Fibroblast of lung (primary cell): ENCODE measurements around the gene CREB3L1.

Experiments used
- EZH2 ChIP-seq: IDR thresholded peaks from 2 replicates; pipeline ENCODE4 v1.5.1; 2012; ENCODE audit warnings: low read length, control low read depth, mild to moderate bottlenecking; ENCODE audit errors: missing control alignments
- TF ChIP-seq, protein P1 (sequence below), 2 donors: IDR thresholded peaks in 1 of 2; conservative IDR thresholded peaks in 1 of 2; 1 replicate in 1 of 2; 2 replicates in 1 of 2; pipeline ENCODE4 v1.5.1; 2011 to 2012; ENCODE audit warnings: low read length in 2 of 2, control low read depth in 1 of 2, inconsistent platforms in 1 of 2, low read depth in 1 of 2, mild to moderate bottlenecking in 1 of 2

DNA sequence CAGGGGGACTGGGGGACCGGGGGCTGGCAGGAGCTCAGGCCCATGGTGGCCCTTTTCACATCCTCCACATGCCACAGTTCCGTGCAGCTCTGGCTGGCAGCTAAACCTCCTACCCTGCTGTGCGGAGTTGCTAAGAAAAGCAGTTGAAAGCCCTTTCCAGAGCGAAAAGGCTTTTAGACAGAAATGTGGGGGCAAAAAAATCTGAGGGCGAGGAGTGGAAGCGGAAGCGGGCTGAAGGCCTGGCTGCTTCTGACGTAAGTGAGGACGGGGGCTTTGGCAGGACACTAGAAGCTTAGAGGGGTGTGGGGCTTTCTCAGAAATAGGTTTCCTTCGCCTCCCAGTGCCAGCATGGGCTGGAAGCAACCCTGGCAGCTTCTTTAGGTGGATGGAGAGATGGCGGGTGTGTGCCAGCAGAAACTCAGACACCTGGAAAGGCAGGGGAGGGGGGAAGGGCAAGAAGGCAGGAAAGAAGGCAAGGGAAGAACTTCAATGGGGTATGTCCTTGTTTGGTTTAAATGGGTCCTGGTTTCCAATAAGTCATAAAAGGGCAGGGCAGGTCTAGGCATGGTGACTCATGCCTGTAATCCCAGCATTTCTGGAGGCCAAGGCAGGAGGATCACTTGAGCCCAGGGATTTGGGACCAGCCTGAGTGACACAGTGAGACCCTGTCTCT is 58.6 kb downstream of the CREB3L1 start:
- TF ChIP-seq, protein P1, sequence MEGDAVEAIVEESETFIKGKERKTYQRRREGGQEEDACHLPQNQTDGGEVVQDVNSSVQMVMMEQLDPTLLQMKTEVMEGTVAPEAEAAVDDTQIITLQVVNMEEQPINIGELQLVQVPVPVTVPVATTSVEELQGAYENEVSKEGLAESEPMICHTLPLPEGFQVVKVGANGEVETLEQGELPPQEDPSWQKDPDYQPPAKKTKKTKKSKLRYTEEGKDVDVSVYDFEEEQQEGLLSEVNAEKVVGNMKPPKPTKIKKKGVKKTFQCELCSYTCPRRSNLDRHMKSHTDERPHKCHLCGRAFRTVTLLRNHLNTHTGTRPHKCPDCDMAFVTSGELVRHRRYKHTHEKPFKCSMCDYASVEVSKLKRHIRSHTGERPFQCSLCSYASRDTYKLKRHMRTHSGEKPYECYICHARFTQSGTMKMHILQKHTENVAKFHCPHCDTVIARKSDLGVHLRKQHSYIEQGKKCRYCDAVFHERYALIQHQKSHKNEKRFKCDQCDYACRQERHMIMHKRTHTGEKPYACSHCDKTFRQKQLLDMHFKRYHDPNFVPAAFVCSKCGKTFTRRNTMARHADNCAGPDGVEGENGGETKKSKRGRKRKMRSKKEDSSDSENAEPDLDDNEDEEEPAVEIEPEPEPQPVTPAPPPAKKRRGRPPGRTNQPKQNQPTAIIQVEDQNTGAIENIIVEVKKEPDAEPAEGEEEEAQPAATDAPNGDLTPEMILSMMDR (conservative IDR thresholded peaks at IDR 0.05 in 1 of 2, IDR thresholded peaks at IDR 0.05 in 1 of 2; ENCODE audit: low read depth in 1 of 2, low read length in 2 of 2): no peak
- no peak for TF ChIP-seq EZH2
